Suprapubic skin (tissue), 4 donors: ENCODE measurements around the gene B3GALT4. TPM values are rescaled to one million over a fixed set of nuclear protein-coding genes. Genes with fewer than 3 reads are reported as not detected.

Experiments
- DNase-seq, 2 donors: peaks; one replicate each; pipeline ENCODE4 v3.0.0-alpha.2; 2019; ENCODE audit warnings: low spot score in 2 of 2
- H3K27ac ChIP-seq: fragments of 200-600 bp; sonication (generic); one replicate; pipeline ENCODE4 v1.5.1; 2019
- H3K27me3 ChIP-seq: fragments of 200-600 bp; sonication (generic); one replicate; pipeline ENCODE4 v1.5.1; 2019
- H3K36me3 ChIP-seq: fragments of 200-600 bp; sonication (generic); one replicate; pipeline ENCODE4 v1.5.1; 2019
- H3K4me1 ChIP-seq: fragments of 200-600 bp; sonication (generic); one replicate; pipeline ENCODE4 v1.5.1; 2019
- H3K4me3 ChIP-seq: fragments of 200-600 bp; sonication (generic); one replicate; pipeline ENCODE4 v1.5.1; 2019; ENCODE audit warnings: mild to moderate bottlenecking
- H3K9me3 ChIP-seq: fragments of 200-600 bp; sonication (generic); one replicate; pipeline ENCODE4 v1.5.1; 2019
- CTCF ChIP-seq, 2 donors: fragments of 200-600 bp in 1 of 2; fragments of 450-650 bp in 1 of 2; sonication (generic) in 1 of 2; IDR thresholded peaks; one replicate each; pipeline ENCODE4 v1.5.1; 2016 to 2019; ENCODE audit warnings: antibody characterized with exemption in 2 of 2, mild to moderate bottlenecking in 1 of 2, moderate library complexity in 1 of 2
- EP300 ChIP-seq: sonication (generic); formaldehyde crosslinking; IDR thresholded peaks from one replicate; pipeline ENCODE4 v1.6.1; 2017; ENCODE audit warnings: antibody characterized with exemption
- POLR2A ChIP-seq, 2 donors: fragments of 450-650 bp; IDR thresholded peaks; one replicate each; pipeline ENCODE4 v1.6.1; 2017; ENCODE audit warnings: antibody characterized with exemption in 2 of 2, mild to moderate bottlenecking in 2 of 2, moderate library complexity in 2 of 2
- POLR2AphosphoS5 ChIP-seq, 3 donors: sonication (generic); formaldehyde crosslinking; IDR thresholded peaks; one replicate each; pipeline ENCODE4 v1.6.1; 2017; ENCODE audit warnings: antibody characterized with exemption in 3 of 3
- WGBS: methylation state at CpG from one replicate; pipeline ENCODE4 v1.1.5; 2018; 5-methylcytosine and 5-hydroxymethylcytosine counted together
- total RNA-seq, 4 donors: library from RNA; depleted of rRNA; stranded (reverse); fragments of >200 nt; gene quantifications; one replicate each; pipeline ENCODE4 v1.1.0, GENCODE V29; 2016

B3GALT4 gene
- total RNA-seq, 4 donors from 2014 or later: 16.6 to 26.2 (median 18.2) TPM

- peaks cover 5% of the 10 kb centered on the region for H3K36me3 ChIP-seq
- 3% methylated on average over 22 of the region's 29 CpGs for WGBS
- peaks cover 46% of the 10 kb centered on the region for H3K4me1 ChIP-seq
- peak overlapping the region; percentile 81 for H3K4me3 ChIP-seq
- TF ChIP-seq POLR2AphosphoS5 (IDR thresholded peaks at IDR 0.05) (no peak), POLR2A (IDR thresholded peaks at IDR 0.05) (no peak), CTCF (IDR thresholded peaks at IDR 0.05) (no peak), EP300 (no peak)
- no peaks in the 10 kb centered on the region for H3K27me3 ChIP-seq
- H3K9me3 ChIP-seq: no peaks in the 10 kb centered on the region
- H3K27ac ChIP-seq: peak overlapping the region; percentile 96
- DNase-seq: peak in 1 of 2 donors; percentile 84
These were observed 35.6 kb downstream of the B3GALT4 start for GRCh38 chr6:33312361-33313104.

GRCh38 chr6:33313105-33313708 lies 36.3 kb downstream of the B3GALT4 start:
- no peaks in the 10 kb centered on the region for H3K9me3 ChIP-seq
- no peaks in the 10 kb centered on the region for H3K27me3 ChIP-seq
- H3K4me1 ChIP-seq: peaks cover 46% of the 10 kb centered on the region
- H3K36me3 ChIP-seq: peaks cover 4% of the 10 kb centered on the region
- H3K4me3 ChIP-seq: peak overlapping the region; percentile 81
- peak overlapping the region; percentile 96 for H3K27ac ChIP-seq
- under 1% methylated on average over 28 of the region's 33 CpGs for WGBS
- TF ChIP-seq CTCF (IDR thresholded peaks at IDR 0.05) (no peak), POLR2AphosphoS5 (IDR thresholded peaks at IDR 0.05) (no peak), EP300 (no peak), POLR2A (IDR thresholded peaks at IDR 0.05) (peak in 1 of 2 donors; percentile 33)
- DNase-seq: peak in 1 of 2 donors; percentile 80

- TF ChIP-seq POLR2AphosphoS5 (IDR thresholded peaks at IDR 0.05) (peak; percentile 27 to 66 (median 62)), POLR2A (IDR thresholded peaks at IDR 0.05) (no peak)
These were observed 37.0 kb downstream of the B3GALT4 start, which contains the start of gene TAPBP for GRCh38 chr6:33313709-33314514. Gene TAPBP (minus strand): TSS chr6:33314078. CDS start chr6:33314041, 37 bp downstream.

GRCh38 chr6:33314515-33314942 lies 37.6 kb downstream of the B3GALT4 start:
- Histone ChIP-seq H3K27me3 (no peaks in the 10 kb centered on the region), H3K4me1 (peaks cover 59% of the 10 kb centered on the region), H3K9me3 (no peaks in the 10 kb centered on the region), H3K36me3 (peaks cover 8% of the 10 kb centered on the region), H3K4me3 (peak overlapping the region; percentile 81), H3K27ac (peak overlapping the region; percentile 96)
- under 1% methylated on average over 10 of the region's 10 CpGs for WGBS
- TF ChIP-seq POLR2AphosphoS5 (IDR thresholded peaks at IDR 0.05) (peak in 1 of 3 donors; percentile 47), CTCF (IDR thresholded peaks at IDR 0.05) (no peak), EP300 (no peak), POLR2A (IDR thresholded peaks at IDR 0.05) (peak in 1 of 2 donors; percentile 8)
- DNase-seq: peak; percentile 86 to 91

More at GRCh38 chr6:33313709-33314514, 37.0 kb downstream of the B3GALT4 start, which contains the start of gene TAPBP:
- 3% methylated on average over 35 of the region's 47 CpGs for WGBS
- Histone ChIP-seq H3K9me3 (no peaks in the 10 kb centered on the region), H3K4me3 (peak within 1 kb of the TSS; percentile 81), H3K27me3 (no peaks in the 10 kb centered on the region), H3K4me1 (peaks cover 52% of the 10 kb centered on the region), H3K27ac (peak within 1 kb of the TSS; percentile 96), H3K36me3 (peaks cover 2% of the 10 kb centered on the region)
- peak; percentile 87 for DNase-seq

- WGBS: 39% methylated on average over 43 of the region's 47 CpGs
- peak overlapping the region; percentile 81 for H3K4me3 ChIP-seq
- DNase-seq: peak in 1 of 2 donors; percentile 81
- H3K36me3 ChIP-seq: peaks cover 14% of the 10 kb centered on the region
- H3K27me3 ChIP-seq: no peaks in the 10 kb centered on the region
- no peaks in the 10 kb centered on the region for H3K9me3 ChIP-seq
- H3K4me1 ChIP-seq: peaks cover 65% of the 10 kb centered on the region
- TF ChIP-seq CTCF (IDR thresholded peaks at IDR 0.05) (no peak), EP300 (no peak), POLR2AphosphoS5 (IDR thresholded peaks at IDR 0.05) (no peak), POLR2A (IDR thresholded peaks at IDR 0.05) (no peak)
- peak overlapping the region; percentile 96 for H3K27ac ChIP-seq
These were observed 38.2 kb downstream of the B3GALT4 start for GRCh38 chr6:33314943-33315792.
